HUES64 (cell line): ENCODE data around the gene MAP3K14.

ENCODE experiments used
- H3K27ac ChIP-seq: 2 replicates; pipeline ENCODE4 v1.7.0; 2013; ENCODE audit warnings: low read depth, low read length, inconsistent platforms
- H3K27me3 ChIP-seq: 2 replicates; pipeline ENCODE4 v1.6.1; 2013; ENCODE audit warnings: mild to moderate bottlenecking, low read length; ENCODE audit not compliant: insufficient read depth
- H3K36me3 ChIP-seq: 2 replicates; pipeline ENCODE4 v1.6.1; 2013; ENCODE audit warnings: mild to moderate bottlenecking, low read length; ENCODE audit not compliant: insufficient read depth
- H3K4me1 ChIP-seq: 2 replicates; pipeline ENCODE4 v1.6.1; 2013; ENCODE audit warnings: mild to moderate bottlenecking, low read length, moderate library complexity; ENCODE audit not compliant: insufficient read depth
- H3K4me3 ChIP-seq: 2 replicates; pipeline ENCODE4 v1.5.1; 2013; ENCODE audit warnings: mild to moderate bottlenecking, low read length, moderate library complexity
- H3K9ac ChIP-seq: 2 replicates; pipeline ENCODE4 v1.6.1; 2013; ENCODE audit warnings: mild to moderate bottlenecking, low read depth, low read length
- H3K9me3 ChIP-seq: 2 replicates; pipeline ENCODE4 v1.6.1; 2013; ENCODE audit warnings: low read depth, low read length; ENCODE audit not compliant: insufficient read depth
- WGBS: fragments of 150-250, 120-280 bp; methylation state at CpG from one replicate; pipeline ENCODE4 v1.1.7; 2013; ENCODE audit warnings: missing lambda C conversion rate; 5-methylcytosine and 5-hydroxymethylcytosine counted together

Gene MAP3K14

DNA sequence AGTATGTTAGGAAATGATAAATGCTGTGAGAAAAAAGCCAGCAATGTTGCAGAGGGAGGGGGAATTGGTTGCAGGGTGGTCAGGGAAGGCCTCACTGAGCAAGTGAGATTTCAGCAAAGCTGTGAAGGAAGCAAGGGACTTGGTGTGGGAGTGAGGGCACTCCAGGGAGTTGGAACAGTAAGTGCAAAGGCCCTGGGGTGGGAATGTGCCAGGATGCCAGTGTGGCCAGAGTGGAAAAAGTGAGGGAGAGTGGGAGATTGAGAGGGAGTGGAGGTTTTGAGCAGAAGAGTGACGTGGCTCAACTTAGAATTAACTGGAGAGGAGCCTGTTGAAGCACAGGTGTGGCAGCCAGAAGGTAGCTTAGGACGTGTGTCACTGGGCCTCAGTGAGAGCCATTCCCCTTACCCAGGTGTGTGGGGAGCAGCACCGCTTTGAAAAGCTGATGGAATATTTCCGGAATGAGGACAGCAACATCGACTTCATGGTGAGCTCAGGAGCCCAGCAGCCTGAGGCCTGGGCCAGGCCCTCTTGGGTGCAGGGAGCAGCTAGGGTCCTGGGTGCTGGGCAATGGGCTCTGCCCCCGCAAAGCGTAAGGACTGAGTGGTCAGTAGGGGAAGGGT lies 78.6 kb downstream of the MAP3K14 start:
- H3K4me1 ChIP-seq: peaks cover 9% of the 10 kb centered on the region; the same call in 1 of the 2 replicates
- no peaks in the 10 kb centered on the region for H3K9me3 ChIP-seq
- H3K27ac ChIP-seq: no peak overlapping the region
- H3K36me3 ChIP-seq: no peaks in the 10 kb centered on the region
- peaks cover 25% of the 10 kb centered on the region for H3K27me3 ChIP-seq
- H3K4me3 ChIP-seq: no peak overlapping the region
- WGBS: 91% methylated on average over 7 of the region's 7 CpGs
- no peak overlapping the region for H3K9ac ChIP-seq

DNA sequence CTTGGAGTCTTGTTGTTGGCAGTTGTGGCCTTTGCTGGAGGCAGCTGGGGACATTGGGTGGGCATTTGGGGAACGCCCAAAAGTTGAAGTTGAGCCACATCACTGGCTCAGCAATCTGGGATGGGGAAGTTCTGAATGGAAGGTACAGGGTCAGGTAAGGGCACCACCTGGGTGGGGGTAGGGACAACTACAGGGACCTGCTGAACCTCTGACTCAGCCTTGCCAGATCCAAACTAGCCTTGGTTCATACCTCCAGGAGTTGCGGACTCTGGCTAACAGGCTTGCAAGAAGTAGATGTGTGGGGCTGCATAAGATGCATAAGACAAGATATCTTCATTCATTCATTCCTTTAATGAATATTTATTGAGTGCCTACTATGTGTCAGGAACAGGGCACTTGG lies 79.1 kb downstream of the MAP3K14 start:
- Histone ChIP-seq H3K4me1 (peaks cover 9% of the 10 kb centered on the region; the same call in 1 of the 2 replicates), H3K27me3 (peaks cover 24% of the 10 kb centered on the region), H3K27ac (no peak overlapping the region), H3K4me3 (no peak overlapping the region), H3K9me3 (no peaks in the 10 kb centered on the region), H3K36me3 (no peaks in the 10 kb centered on the region), H3K9ac (no peak overlapping the region)
- 60% methylated on average over 2 of the region's 2 CpGs for WGBS

DNA sequence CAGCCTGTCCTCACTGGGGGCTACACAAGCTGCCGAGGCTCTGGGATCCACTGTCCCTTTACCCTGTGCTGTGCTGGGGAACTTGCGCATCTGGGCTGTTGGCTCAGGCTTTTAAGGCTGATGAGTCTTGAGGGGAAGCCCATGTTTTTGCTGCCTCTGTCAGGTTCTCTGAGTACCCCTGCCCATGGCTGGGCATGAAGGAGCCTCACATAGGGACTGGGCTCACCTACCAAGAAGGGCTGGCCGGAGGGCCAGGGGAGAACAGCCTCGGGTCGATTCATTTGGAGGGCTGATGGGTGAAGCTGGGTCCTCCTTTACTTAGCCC lies 80.6 kb downstream of the MAP3K14 start:
- H3K4me1 ChIP-seq: peaks cover 9% of the 10 kb centered on the region; the same call in 1 of the 2 replicates
- WGBS: 88% methylated on average over 5 of the region's 5 CpGs
- H3K9ac ChIP-seq: no peak overlapping the region
- peaks cover 21% of the 10 kb centered on the region for H3K27me3 ChIP-seq
- no peak overlapping the region for H3K4me3 ChIP-seq
- H3K27ac ChIP-seq: no peak overlapping the region
- no peaks in the 10 kb centered on the region for H3K36me3 ChIP-seq
- H3K9me3 ChIP-seq: no peaks in the 10 kb centered on the region

DNA sequence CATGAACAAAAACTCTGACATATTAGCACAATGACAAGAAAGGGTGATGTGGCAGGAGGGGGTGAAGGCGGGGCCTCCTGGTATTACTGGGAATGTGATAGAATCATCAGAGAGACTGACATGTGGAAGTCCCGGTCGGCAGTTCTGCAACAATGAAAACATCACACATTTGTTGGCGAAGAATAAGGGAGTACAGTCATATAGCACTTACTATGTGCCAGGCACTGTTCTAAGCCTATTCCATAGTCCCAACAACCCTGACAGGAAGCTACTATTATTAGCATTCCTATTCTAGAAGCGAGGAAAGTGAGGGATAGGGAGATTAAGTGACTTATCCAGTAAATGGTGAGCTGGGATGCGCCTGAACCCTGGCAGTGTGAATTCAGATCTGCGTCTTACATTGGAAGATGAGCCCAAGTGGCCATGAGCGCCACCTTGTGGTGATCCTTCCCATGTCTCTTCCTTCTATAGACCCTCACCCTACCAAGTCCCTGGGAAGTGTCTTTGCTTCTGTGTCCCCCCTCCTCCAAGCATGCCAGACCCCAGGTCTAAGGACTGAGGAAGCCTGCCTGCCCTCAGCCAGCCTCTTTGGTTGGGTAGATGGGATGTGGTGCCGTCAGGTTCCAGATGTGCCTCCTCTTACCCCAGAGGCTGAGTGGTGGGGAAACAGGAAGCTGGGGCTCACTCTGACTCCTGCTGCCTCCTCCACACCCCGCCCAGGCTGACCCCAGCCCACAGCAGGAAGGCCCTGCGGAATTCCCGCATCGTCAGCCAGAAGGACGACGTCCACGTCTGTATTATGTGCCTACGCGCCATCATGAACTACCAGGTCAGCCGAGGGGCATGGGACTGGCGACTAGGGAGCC lies 81.2 kb downstream of the MAP3K14 start:
- Histone ChIP-seq H3K4me3 (no peak overlapping the region), H3K9me3 (no peaks in the 10 kb centered on the region), H3K27me3 (peaks cover 15% of the 10 kb centered on the region), H3K36me3 (no peaks in the 10 kb centered on the region), H3K9ac (no peak overlapping the region), H3K27ac (no peak overlapping the region), H3K4me1 (peaks cover 10% of the 10 kb centered on the region)
- 48% methylated on average over 20 of the region's 20 CpGs for WGBS

DNA sequence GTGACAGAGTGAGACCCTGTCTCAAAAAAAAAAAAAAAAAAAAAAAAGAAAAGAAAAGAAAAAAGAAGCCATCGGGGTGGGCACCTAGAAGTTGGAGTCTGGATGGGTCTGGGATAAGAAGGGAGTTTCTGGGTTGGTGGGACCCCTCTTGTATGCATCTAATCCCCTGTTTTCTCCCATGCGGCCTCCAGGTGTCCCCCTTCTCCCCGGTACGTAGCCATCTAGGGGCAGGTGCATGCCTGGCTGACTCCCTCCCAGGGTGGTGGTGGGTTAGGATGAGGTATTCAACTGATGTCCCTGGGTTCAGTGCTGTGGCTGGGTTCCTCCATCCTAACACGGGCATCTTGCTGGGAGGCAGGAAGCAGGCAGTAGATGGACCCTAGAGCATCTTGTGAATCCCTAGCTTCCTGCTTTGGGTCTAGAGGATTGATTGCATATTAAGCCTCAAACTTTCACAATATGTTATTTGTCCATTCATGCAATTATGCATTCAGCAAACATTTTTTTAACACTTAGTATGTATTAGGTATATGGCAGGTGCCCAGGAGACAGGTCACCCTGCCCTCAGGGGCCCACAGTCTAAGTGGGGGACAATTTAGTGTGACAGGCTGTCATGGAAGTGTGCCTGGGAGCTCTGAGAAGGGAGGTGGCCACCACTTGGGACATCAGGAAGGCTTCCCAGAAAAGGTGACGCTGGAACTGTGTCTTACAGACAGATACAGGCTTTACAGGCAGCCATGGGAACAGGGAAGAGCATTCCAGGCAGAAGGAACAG lies 82.0 kb downstream of the MAP3K14 start:
- Histone ChIP-seq H3K4me3 (no peak overlapping the region), H3K9me3 (no peaks in the 10 kb centered on the region), H3K9ac (no peak overlapping the region), H3K4me1 (peaks cover 9% of the 10 kb centered on the region; the same call in 1 of the 2 replicates), H3K27me3 (peaks cover 7% of the 10 kb centered on the region), H3K36me3 (no peaks in the 10 kb centered on the region), H3K27ac (no peak overlapping the region)
- 28% methylated on average over 4 of the region's 6 CpGs for WGBS

DNA sequence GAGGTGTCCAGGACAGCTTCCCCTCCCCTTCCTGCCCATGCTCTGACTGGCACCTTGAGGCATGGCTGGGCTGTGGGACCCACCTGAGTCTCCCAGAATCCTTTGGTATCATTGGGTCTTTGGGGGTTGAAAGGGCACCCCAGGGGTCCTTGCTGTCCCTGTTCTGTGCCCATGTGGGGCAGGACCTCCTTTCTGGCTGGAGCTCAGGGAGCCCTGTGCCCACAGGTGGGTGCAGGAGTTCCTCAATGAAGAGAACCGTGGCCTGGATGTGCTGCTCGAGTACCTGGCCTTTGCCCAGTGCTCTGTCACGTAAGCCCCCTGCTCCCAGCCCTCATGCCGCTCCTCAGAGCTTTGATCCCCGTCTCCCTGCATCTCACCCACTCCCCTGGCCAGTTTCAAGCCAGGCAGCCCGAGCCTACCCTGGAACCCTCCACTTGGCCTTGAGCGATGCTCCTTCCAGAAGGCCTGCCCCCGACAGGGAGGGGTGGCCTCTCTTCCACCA lies 83.3 kb downstream of the MAP3K14 start:
- no peak overlapping the region for H3K27ac ChIP-seq
- H3K9me3 ChIP-seq: no peaks in the 10 kb centered on the region
- H3K36me3 ChIP-seq: no peaks in the 10 kb centered on the region
- no peak overlapping the region for H3K4me3 ChIP-seq
- H3K4me1 ChIP-seq: peaks cover 19% of the 10 kb centered on the region
- 82% methylated on average over 8 of the region's 8 CpGs for WGBS
- no peak overlapping the region for H3K9ac ChIP-seq
- no peaks in the 10 kb centered on the region; the same call in 1 of the 2 replicates for H3K27me3 ChIP-seq

DNA sequence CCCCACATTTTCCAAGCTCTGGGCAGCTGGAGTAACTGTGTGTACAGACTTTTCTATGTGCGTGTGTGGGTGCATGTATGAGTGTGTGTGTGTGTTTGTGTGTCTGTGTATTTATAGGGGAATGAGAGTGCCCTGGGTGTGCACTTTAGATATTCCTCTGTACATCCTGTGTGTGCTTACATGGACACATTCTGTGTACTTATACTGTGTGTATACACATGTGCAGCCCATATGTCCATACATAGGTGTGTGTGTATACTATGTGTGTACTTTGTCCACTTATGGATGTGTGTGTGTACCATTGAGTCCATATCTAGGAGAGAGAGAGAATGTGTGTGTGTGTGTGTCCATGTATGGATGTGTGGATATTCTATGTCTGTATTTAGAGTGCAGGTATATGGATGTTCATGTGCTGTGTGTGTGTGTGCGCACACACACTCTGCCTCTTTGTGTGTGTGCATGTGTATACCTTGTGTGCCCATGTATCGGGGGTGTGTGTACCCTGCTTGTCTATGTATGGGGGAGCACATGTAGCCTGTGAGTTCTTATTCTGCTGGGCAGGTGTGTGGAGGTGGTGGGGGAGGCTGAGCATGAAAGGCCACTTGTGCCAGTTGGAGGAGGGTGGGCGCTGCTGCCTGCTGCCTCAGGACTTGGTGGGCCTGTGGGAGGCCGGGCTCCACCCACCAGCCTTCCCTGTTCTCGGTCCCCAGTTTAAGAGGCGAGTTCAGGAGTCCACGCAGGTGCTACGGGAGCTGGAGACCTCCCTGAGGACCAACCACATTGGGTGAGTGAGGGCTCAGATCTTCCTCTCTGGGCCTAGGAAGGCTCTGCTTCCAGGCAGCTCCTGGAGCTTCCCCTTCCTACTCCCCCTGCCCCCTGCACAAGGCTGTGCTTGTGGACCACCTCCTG lies 84.1 kb downstream of the MAP3K14 start:
- WGBS: 91% methylated on average over 9 of the region's 9 CpGs
- Histone ChIP-seq H3K27ac (no peak overlapping the region), H3K36me3 (no peaks in the 10 kb centered on the region)

DNA sequence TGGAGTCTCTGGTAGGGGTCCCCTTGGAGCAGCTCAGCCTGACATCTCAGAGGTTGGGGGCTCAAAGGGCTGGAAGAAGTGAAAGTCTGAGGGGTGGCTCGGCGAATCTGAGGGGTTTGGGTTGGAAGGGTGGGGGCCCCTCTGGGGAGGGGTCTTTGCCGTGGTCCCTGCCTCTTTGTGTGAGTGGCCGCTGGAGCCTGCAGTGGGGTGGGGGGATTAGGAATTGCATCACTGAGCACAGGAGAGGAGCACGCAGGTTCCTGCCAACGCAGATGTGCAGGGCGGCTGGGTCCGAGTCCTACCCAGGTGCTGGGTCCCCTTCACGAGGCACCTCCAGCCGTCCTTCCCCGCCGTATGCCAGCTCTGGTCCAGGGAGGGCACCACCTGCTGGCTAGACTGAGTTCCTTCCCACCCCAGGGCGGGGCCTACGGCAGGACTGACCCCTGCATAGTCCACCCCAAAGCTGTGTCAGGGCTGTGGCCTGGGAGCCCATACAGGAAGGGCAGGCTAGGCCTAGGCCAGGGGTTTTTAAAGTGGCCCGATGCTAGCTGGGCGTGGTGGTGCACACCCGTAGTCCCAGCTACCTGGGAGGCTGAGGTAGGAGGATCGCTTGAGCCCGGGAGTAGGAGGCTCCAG lies 85.2 kb downstream of the MAP3K14 start:
- Histone ChIP-seq H3K9me3 (no peaks in the 10 kb centered on the region), H3K9ac (no peak overlapping the region), H3K4me3 (no peak overlapping the region), H3K27ac (no peak overlapping the region), H3K4me1 (peaks cover 24% of the 10 kb centered on the region), H3K36me3 (no peaks in the 10 kb centered on the region), H3K27me3 (no peaks in the 10 kb centered on the region; the same call in 1 of the 2 replicates)
- 72% methylated on average over 19 of the region's 19 CpGs for WGBS

More for the DNA sequence above, 84.1 kb downstream of the MAP3K14 start:
- Histone ChIP-seq H3K4me1 (peaks cover 24% of the 10 kb centered on the region), H3K9ac (no peak overlapping the region), H3K9me3 (no peaks in the 10 kb centered on the region), H3K4me3 (no peak overlapping the region), H3K27me3 (no peaks in the 10 kb centered on the region; the same call in 1 of the 2 replicates)

DNA sequence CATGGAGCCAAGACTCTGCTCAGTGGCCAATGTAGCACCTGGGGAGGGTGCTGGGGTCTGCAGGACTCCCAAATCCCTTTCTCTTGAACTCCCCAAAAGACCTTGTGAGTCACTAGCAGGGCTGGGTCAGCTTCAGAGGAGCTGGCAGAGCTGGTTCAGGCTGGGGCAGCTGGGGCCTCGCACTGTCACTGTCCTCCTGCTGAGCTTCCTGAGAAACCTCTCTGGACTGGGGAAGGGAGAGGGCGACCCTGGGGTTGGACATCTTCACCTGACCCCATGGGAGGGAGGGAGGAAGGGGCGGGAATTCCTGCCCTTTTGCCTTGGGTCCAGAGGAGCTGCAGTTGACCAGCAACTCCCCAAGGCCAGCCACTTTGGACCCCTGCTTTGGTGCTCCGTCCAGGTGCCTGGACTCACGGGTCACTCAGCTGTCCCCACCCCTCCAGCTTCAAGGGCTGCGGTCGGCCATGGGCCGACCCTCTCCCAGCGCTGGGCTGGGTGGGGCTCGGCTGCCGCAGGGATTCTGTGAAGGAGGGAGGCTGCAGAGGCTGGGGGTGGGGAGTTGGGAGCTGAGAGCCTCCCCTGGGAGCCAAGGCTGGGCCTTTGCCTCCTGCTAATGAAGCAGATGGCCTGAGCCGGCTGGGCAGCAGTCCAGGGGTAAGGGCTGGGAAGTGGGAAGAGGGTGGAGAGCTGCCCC lies 85.9 kb downstream of the MAP3K14 start:
- Histone ChIP-seq H3K36me3 (no peaks in the 10 kb centered on the region), H3K4me3 (no peak overlapping the region), H3K27ac (no peak overlapping the region), H3K27me3 (no peaks in the 10 kb centered on the region; the same call in 1 of the 2 replicates), H3K4me1 (peaks cover 22% of the 10 kb centered on the region), H3K9me3 (no peaks in the 10 kb centered on the region), H3K9ac (no peak overlapping the region)
- 60% methylated on average over 12 of the region's 12 CpGs for WGBS
